HL-60 (cell line): ENCODE measurements around the gene MED6.

Experiments used
- DNase-seq, 2 experiments: peaks; one replicate each; pipeline ENCODE4 v3.0.0-alpha.2; 2010 to 2020; ENCODE audit warnings: low read depth in 1 of 2, low spot score in 1 of 2
- H3K27ac ChIP-seq: fragments of 250-450 bp; sonication (Bioruptor Pico); replicated peaks from 2 replicates; pipeline ENCODE4 v1.5.1; 2020; ENCODE audit warnings: mild to moderate bottlenecking, moderate library complexity
- H3K27me3 ChIP-seq: fragments of 250-450 bp; sonication (Bioruptor Pico); 2 replicates; pipeline ENCODE4 v1.5.1; 2021; ENCODE audit warnings: mild to moderate bottlenecking, moderate library complexity; ENCODE audit not compliant: insufficient read depth, poor library complexity, severe bottlenecking
- H3K4me3 ChIP-seq: replicated peaks from 2 replicates; pipeline ENCODE4 v1.5.1; 2011; ENCODE audit warnings: mild to moderate bottlenecking, control low read depth, low read length; ENCODE audit not compliant: insufficient read depth
- CTCF ChIP-seq: IDR thresholded peaks from one replicate; pipeline ENCODE4 v1.5.1; 2011; ENCODE audit warnings: low read length, control low read depth, inconsistent platforms; ENCODE audit not compliant: insufficient read depth
- GABPA ChIP-seq: IDR thresholded peaks from 2 replicates; pipeline ENCODE4 v1.6.1; 2012; ENCODE audit warnings: low read depth
- POLR2AphosphoS5 ChIP-seq: IDR thresholded peaks from 2 replicates; pipeline ENCODE4 v1.6.1; 2012; ENCODE audit warnings: low read depth
- SPI1 ChIP-seq: IDR thresholded peaks from 2 replicates; pipeline ENCODE4 v1.6.1; 2012; ENCODE audit warnings: low read depth, mild to moderate bottlenecking, borderline replicate concordance
- TF ChIP-seq, protein P1 (sequence below): IDR thresholded peaks from 2 replicates; pipeline ENCODE4 v1.6.1; 2012; ENCODE audit warnings: low read depth; ENCODE audit not compliant: insufficient replicate concordance

Gene MED6

DNA sequence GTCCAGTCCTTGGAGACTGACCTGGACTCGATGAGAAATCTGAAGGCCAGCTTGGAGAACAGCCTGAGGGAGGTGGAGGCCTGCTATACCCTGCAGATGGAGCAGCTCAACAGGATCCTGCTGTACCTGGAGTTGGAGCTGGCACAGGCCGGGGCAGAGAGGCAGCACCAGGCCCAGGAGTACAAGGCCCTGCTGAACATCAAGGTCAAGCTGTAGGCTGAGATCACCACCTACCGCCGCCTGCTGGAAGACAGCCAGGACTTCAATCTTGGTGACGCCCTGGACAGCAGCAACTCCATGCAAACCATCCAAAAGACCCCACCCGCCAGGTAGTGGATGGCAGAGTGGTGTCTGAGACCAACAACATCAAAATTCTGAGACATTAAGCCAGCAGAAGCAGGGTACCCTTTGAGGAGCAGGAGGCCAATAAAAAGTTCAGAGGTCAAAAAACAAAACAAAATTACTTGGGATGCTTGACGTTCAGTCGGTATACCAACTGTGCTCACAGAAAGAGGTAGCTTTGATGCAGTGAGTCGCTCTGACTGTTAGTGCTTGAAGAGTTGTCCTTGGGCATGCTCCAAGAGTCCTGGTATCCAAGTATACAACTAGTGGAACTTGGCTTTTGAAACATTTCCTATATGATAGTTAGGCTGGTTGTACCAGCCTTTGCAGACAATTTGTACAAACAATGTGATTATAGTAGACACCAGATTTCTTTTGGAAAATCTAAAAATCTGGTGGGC, 4.8 kb downstream of the MED6 start:
- no peak for TF ChIP-seq SPI1
- TF ChIP-seq POLR2AphosphoS5 = no peak
- H3K4me3 ChIP-seq = no peak overlapping the region
- no peak overlapping the region for H3K27ac ChIP-seq
- H3K27me3 ChIP-seq = no peaks in the 10 kb centered on the region
- no peak for DNase-seq

DNA sequence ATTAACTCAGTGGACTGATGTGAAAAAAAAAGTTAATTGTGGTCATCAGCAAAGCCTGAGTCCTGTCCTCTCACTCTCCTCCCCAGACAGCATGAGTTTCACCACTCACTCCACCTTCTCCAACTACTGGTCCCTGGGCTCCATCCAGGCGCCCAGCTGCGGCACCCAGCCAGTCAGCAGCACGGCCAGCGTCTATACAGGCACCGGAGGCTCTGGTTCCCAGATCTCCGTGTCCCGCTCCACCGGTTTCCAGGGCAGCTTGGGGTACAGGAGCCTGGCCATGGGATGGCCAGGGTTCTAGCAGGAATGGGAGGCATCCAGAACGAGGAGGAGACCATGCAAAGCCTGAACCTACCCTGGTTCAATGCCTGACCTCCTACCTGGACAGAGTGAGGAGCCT, 6.0 kb downstream of the MED6 start:
- Histone ChIP-seq H3K27me3 (no peaks in the 10 kb centered on the region), H3K27ac (no peak overlapping the region), H3K4me3 (no peak overlapping the region)
- DNase-seq = no peak
- TF ChIP-seq GABPA = no peak
- no peak for TF ChIP-seq POLR2AphosphoS5
- TF ChIP-seq, protein P1, sequence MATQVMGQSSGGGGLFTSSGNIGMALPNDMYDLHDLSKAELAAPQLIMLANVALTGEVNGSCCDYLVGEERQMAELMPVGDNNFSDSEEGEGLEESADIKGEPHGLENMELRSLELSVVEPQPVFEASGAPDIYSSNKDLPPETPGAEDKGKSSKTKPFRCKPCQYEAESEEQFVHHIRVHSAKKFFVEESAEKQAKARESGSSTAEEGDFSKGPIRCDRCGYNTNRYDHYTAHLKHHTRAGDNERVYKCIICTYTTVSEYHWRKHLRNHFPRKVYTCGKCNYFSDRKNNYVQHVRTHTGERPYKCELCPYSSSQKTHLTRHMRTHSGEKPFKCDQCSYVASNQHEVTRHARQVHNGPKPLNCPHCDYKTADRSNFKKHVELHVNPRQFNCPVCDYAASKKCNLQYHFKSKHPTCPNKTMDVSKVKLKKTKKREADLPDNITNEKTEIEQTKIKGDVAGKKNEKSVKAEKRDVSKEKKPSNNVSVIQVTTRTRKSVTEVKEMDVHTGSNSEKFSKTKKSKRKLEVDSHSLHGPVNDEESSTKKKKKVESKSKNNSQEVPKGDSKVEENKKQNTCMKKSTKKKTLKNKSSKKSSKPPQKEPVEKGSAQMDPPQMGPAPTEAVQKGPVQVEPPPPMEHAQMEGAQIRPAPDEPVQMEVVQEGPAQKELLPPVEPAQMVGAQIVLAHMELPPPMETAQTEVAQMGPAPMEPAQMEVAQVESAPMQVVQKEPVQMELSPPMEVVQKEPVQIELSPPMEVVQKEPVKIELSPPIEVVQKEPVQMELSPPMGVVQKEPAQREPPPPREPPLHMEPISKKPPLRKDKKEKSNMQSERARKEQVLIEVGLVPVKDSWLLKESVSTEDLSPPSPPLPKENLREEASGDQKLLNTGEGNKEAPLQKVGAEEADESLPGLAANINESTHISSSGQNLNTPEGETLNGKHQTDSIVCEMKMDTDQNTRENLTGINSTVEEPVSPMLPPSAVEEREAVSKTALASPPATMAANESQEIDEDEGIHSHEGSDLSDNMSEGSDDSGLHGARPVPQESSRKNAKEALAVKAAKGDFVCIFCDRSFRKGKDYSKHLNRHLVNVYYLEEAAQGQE = no peak
- no peak for TF ChIP-seq CTCF
- TF ChIP-seq SPI1 = no peak

GRCh38 chr14:70585231-70585630, 15.2 kb downstream of the MED6 start:
- TF ChIP-seq SPI1 = no peak
- TF ChIP-seq GABPA = no peak
- TF ChIP-seq POLR2AphosphoS5 = no peak
- TF ChIP-seq, protein P1 = no peak
- Histone ChIP-seq H3K27ac (no peak overlapping the region), H3K27me3 (no peaks in the 10 kb centered on the region), H3K4me3 (no peak overlapping the region)
- no peak for DNase-seq

- TF ChIP-seq GABPA = no peak
- TF ChIP-seq, protein P1 = no peak
- TF ChIP-seq SPI1 = no peak
- TF ChIP-seq CTCF = no peak
- no peak for TF ChIP-seq POLR2AphosphoS5
- no peaks in the 10 kb centered on the region for H3K27me3 ChIP-seq
Measured at GRCh38 chr14:70576891-70577290, 23.6 kb downstream of the MED6 start.

More at GRCh38 chr14:70576891-70577290, 23.6 kb downstream of the MED6 start:
- Histone ChIP-seq H3K27ac (no peak overlapping the region), H3K4me3 (no peak overlapping the region)
- DNase-seq = no peak
